ENCODE results near the gene ZMIZ1. TPM values are rescaled to one million over a fixed set of nuclear protein-coding genes. Genes with fewer than 3 reads are reported as not detected.
A peak's percentile ranks its signal among the peaks of the same experiment; 100 is the strongest.

ZMIZ1 gene
- total RNA-seq, 1 experiment from 2014 or later = 28.4 TPM

DNA sequence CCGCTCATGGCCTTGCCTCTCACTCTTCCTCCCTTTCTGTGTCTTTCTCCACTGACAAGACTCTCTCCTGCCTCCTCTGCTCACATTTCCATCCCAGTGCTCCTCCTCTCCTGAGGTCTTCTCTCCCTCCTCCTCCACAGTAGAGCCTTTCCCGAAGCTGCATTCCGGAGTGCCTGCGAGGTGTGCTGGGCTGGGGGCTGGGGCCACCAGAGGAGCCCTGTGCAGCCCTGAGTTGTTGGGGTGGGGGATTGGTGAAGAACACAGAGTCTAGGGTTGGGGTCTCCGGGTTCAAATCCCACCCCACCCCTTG is 76.4 kb downstream of the ZMIZ1 start:
- Histone ChIP-seq H3K27ac (ENCODE audit: low read depth, low read length) (no peak overlapping the region), H3K36me3 (ENCODE audit: control insufficient read depth in 1 of 2, insufficient read depth in 2 of 2, low read length in 2 of 2) (peaks cover 1 to 6% of the 10 kb centered on the region in 2 experiments; a peak in 1 of 4 replicates), H4K20me1 (ENCODE audit: insufficient read depth) (no peaks in the 10 kb centered on the region), H3K9ac (ENCODE audit: low read length) (peak overlapping the region; percentile 23; the same call in 1 of the 2 replicates), H3K9me3 (ENCODE audit: control insufficient read depth in 1 of 2, insufficient read depth in 1 of 2, low read depth in 1 of 2, low read length in 2 of 2) (no peaks in the 10 kb centered on the region), H3K4me1 (ENCODE audit: control insufficient read depth in 1 of 2, insufficient read depth in 2 of 2, low read length in 2 of 2) (peaks cover 27 to 64% of the 10 kb centered on the region in 2 experiments), H2AFZ (ENCODE audit: low read depth, low read length, poor library complexity, severe bottlenecking) (no peak overlapping the region), H3K79me2 (ENCODE audit: insufficient read depth, low read length) (no peaks in the 10 kb centered on the region), H3K4me3 (replicated peaks in 1 of 2; ENCODE audit: low read depth in 1 of 2, low read length in 2 of 2) (no peak overlapping the region), H3K4me2 (ENCODE audit: low read length) (peak overlapping the region; percentile 51), H3K9me2 (ENCODE audit: insufficient read depth) (no peaks in the 10 kb centered on the region), H3K27me3 (ENCODE audit: insufficient read depth, low read length) (no peaks in the 10 kb centered on the region)
- ChIA-PET RAD21 (ENCODE audit: low non-redundant PET in 1 of 2, low total read pairs in 2 of 2, uncharacterized antibody in 2 of 2, unreplicated experiment in 2 of 2) (no interaction called here), POLR2A (no interaction called here), CTCF (no interaction called here)
- intact Hi-C loops (cut with micrococcal nuclease) = no loop called here
- no peak for TF ChIP-seq SRF (IDR thresholded peaks at IDR 0.05; ENCODE audit: low read depth)
- TF ChIP-seq FOSL1 (IDR thresholded peaks at IDR 0.05; ENCODE audit: low read depth) = no peak
- TF ChIP-seq YY1 (IDR thresholded peaks at IDR 0.05; ENCODE audit: extremely low read depth, insufficient replicate concordance, low read depth, low read length) = no peak
- TF ChIP-seq ZFX (IDR thresholded peaks at IDR 0.05) = no peak
- TF ChIP-seq, protein P1, sequence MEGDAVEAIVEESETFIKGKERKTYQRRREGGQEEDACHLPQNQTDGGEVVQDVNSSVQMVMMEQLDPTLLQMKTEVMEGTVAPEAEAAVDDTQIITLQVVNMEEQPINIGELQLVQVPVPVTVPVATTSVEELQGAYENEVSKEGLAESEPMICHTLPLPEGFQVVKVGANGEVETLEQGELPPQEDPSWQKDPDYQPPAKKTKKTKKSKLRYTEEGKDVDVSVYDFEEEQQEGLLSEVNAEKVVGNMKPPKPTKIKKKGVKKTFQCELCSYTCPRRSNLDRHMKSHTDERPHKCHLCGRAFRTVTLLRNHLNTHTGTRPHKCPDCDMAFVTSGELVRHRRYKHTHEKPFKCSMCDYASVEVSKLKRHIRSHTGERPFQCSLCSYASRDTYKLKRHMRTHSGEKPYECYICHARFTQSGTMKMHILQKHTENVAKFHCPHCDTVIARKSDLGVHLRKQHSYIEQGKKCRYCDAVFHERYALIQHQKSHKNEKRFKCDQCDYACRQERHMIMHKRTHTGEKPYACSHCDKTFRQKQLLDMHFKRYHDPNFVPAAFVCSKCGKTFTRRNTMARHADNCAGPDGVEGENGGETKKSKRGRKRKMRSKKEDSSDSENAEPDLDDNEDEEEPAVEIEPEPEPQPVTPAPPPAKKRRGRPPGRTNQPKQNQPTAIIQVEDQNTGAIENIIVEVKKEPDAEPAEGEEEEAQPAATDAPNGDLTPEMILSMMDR (IDR thresholded peaks at IDR 0.05 in 2 of 3, conservative IDR thresholded peaks at IDR 0.05 in 1 of 3; ENCODE audit: borderline replicate concordance in 1 of 3, insufficient read depth in 1 of 3, low read depth in 2 of 3, low read length in 2 of 3) = no peak
- TF ChIP-seq SIN3A (IDR thresholded peaks at IDR 0.05; ENCODE audit: low read depth) = no peak
- TF ChIP-seq POLR2A (IDR thresholded peaks at IDR 0.05; ENCODE audit: borderline replicate concordance, extremely low read depth, insufficient read depth, insufficient read length) = no peak
- TF ChIP-seq, protein P2, sequence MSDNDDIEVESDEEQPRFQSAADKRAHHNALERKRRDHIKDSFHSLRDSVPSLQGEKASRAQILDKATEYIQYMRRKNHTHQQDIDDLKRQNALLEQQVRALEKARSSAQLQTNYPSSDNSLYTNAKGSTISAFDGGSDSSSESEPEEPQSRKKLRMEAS (IDR thresholded peaks at IDR 0.05) = no peak
- TF ChIP-seq CBX3 (IDR thresholded peaks at IDR 0.05; ENCODE audit: low read depth) = no peak
- TF ChIP-seq, protein P3, sequence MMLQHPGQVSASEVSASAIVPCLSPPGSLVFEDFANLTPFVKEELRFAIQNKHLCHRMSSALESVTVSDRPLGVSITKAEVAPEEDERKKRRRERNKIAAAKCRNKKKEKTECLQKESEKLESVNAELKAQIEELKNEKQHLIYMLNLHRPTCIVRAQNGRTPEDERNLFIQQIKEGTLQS (IDR thresholded peaks at IDR 0.05) = no peak
- no peak for TF ChIP-seq EZH2 (IDR thresholded peaks at IDR 0.05)
- TF ChIP-seq, protein P4, sequence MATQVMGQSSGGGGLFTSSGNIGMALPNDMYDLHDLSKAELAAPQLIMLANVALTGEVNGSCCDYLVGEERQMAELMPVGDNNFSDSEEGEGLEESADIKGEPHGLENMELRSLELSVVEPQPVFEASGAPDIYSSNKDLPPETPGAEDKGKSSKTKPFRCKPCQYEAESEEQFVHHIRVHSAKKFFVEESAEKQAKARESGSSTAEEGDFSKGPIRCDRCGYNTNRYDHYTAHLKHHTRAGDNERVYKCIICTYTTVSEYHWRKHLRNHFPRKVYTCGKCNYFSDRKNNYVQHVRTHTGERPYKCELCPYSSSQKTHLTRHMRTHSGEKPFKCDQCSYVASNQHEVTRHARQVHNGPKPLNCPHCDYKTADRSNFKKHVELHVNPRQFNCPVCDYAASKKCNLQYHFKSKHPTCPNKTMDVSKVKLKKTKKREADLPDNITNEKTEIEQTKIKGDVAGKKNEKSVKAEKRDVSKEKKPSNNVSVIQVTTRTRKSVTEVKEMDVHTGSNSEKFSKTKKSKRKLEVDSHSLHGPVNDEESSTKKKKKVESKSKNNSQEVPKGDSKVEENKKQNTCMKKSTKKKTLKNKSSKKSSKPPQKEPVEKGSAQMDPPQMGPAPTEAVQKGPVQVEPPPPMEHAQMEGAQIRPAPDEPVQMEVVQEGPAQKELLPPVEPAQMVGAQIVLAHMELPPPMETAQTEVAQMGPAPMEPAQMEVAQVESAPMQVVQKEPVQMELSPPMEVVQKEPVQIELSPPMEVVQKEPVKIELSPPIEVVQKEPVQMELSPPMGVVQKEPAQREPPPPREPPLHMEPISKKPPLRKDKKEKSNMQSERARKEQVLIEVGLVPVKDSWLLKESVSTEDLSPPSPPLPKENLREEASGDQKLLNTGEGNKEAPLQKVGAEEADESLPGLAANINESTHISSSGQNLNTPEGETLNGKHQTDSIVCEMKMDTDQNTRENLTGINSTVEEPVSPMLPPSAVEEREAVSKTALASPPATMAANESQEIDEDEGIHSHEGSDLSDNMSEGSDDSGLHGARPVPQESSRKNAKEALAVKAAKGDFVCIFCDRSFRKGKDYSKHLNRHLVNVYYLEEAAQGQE (IDR thresholded peaks at IDR 0.05; ENCODE audit: low read depth) = no peak
- ATAC-seq (no peak), DNase-seq (ENCODE audit: low read depth, low spot score) (no peak)
- no TSS peak for BruUV-seq (replicated peaks)
